Neural cell (in vitro differentiated cells): ENCODE data around the gene PACS2.
A peak's percentile ranks its signal among the peaks of the same experiment; 100 is the strongest.

Source experiments
- CTCF ChIP-seq: fragments of 450-650 bp; IDR thresholded peaks from 2 replicates; pipeline ENCODE4 v1.5.1; 2014; ENCODE audit warnings: antibody characterized with exemption, mild to moderate bottlenecking, moderate library complexity; ENCODE audit not compliant: poor library complexity, severe bottlenecking
- EP300 ChIP-seq: fragments of 450-650 bp; conservative IDR thresholded peaks from 2 replicates; pipeline ENCODE4 v1.6.1; 2014; ENCODE audit warnings: antibody characterized with exemption, mild to moderate bottlenecking, moderate library complexity; ENCODE audit not compliant: poor library complexity, severe bottlenecking
- RAD21 ChIP-seq: fragments of 450-650 bp; conservative IDR thresholded peaks from 2 replicates; pipeline ENCODE4 v1.6.1; 2014; ENCODE audit warnings: antibody characterized with exemption, mild to moderate bottlenecking, moderate library complexity
- REST ChIP-seq: IDR thresholded peaks from 2 replicates; pipeline ENCODE4 v1.6.1; 2012; ENCODE audit warnings: borderline replicate concordance
- SMC3 ChIP-seq: fragments of 450-650 bp; conservative IDR thresholded peaks from 2 replicates; pipeline ENCODE4 v1.6.1; 2014; ENCODE audit warnings: antibody characterized with exemption, mild to moderate bottlenecking, moderate library complexity; ENCODE audit not compliant: poor library complexity
- TAF1 ChIP-seq: IDR thresholded peaks from 2 replicates; pipeline ENCODE4 v1.6.1; 2012; ENCODE audit warnings: low read depth

GRCh38 chr14:105301103-105301914 lies 13.2 kb upstream of the PACS2 start:
- TF ChIP-seq CTCF (peak; percentile 19), TAF1 (no peak), RAD21 (no peak), SMC3 (no peak), EP300 (no peak), REST (peak; percentile 49)
